BLaER1 treated with 17β-estradiol and CSF1 and Interleukin-3, amounts not matched to agents 10 nM and 100 nM (cell line): ENCODE results near the gene SEMA6A.
A peak's percentile ranks its signal among the peaks of the same experiment; 100 is the strongest.

ENCODE experiments used
- H3K27ac ChIP-seq, 11 experiments: shearing (Covaris generic); formaldehyde crosslinking; 2 replicates each; pipeline ENCODE4 v1.8.1; 2022
- H3K27me3 ChIP-seq, 11 experiments: shearing (Covaris generic); formaldehyde crosslinking; 2 replicates each; pipeline ENCODE4 v1.8.1; 2022
- H3K36me3 ChIP-seq, 11 experiments: shearing (Covaris generic); formaldehyde crosslinking; 2 replicates each; pipeline ENCODE4 v1.8.1; 2022
- H3K4me1 ChIP-seq, 10 experiments: shearing (Covaris generic); formaldehyde crosslinking; 2 replicates each; pipeline ENCODE4 v1.8.1; 2022
- H3K4me2 ChIP-seq, 11 experiments: shearing (Covaris generic); formaldehyde crosslinking; 2 replicates each; pipeline ENCODE4 v1.8.1; 2022
- H3K4me3 ChIP-seq, 10 experiments: shearing (Covaris generic); formaldehyde crosslinking; 2 replicates each; pipeline ENCODE4 v1.8.1; 2022
- H3K9ac ChIP-seq, 11 experiments: shearing (Covaris generic); formaldehyde crosslinking; 2 replicates each; pipeline ENCODE4 v1.8.1; 2022
- H3K9me3 ChIP-seq, 11 experiments: shearing (Covaris generic); formaldehyde crosslinking; replicated peaks in 1 of 11; 2 replicates each; pipeline ENCODE4 v1.8.1; 2022
- H4K20me1 ChIP-seq, 11 experiments: shearing (Covaris generic); formaldehyde crosslinking; 2 replicates each; pipeline ENCODE4 v1.8.1; 2022
- Cebpa-rat ChIP-seq, 11 experiments: shearing (Covaris generic); IDR thresholded peaks; 2 replicates each; pipeline ENCODE4 v1.8.1; 2022

The SEMA6A gene

DNA sequence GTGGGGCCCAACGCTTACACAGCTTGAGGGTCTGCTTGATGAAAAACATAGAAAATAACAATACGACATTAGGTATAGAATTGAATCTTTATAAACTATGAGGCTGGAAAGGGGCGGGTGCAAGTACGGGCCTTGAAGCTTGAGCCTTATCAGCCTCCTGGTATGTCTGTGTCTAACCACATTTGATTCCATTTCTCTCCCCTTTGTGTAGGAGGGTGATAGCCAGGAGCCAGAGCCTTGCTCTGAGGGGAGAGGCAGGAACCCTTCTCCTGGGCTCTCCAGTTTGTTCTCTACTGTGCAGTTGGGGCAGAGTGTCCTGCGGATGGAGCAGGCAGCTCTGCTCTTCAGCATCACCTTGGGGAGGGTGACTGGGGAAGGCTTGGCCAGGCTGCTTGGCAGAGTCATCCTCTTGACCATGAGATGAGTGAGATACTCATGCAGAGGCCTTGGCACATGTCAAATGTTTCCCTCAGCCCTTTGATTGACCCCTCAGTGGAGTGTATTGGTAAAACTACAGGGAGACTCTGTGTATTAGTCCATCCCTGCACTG lies 153.5 kb downstream of the SEMA6A start:
- Histone ChIP-seq H3K27me3 (no peaks in the 10 kb centered on the region), H4K20me1 (no peaks in the 10 kb centered on the region), H3K4me3 (no peak overlapping the region), H3K9me3 (peaks cover 9 to 27% (median 13%) of the 10 kb centered on the region in 11 experiments; a peak in 17 of 22 replicates), H3K36me3 (peaks cover 0 to 15% (median under 1%) of the 10 kb centered on the region in 11 experiments; a peak in 5 of 22 replicates), H3K27ac (no peak overlapping the region), H3K9ac (no peak overlapping the region), H3K4me2 (peak overlapping the region in 1 of 11 experiments; percentile 64; a peak in 1 of 22 replicates), H3K4me1 (peaks cover 0 to 27% (median 15%) of the 10 kb centered on the region in 10 experiments; a peak in 13 of 20 replicates)
- TF ChIP-seq Cebpa-rat (IDR thresholded peaks at IDR 0.05), result no peak

DNA sequence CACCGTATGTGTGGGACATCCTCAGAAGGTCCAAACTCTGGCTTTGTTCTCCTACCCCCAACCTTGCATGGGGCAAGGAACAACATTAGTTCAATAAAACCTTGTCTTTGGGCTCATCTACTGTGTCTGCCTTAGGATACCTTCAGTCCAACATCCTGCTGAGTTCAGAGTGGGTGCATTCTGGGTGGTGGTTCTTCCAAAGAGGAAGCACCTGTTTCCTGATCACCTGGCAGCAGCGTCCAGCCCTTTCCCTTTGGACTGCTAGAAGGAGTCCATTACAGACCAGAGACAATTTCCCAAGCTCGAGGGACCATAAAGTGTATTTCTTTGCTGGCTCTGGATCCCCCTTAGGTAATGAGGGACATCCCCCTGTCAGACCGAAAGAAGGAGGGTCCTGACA lies 154.1 kb downstream of the SEMA6A start:
- H3K9ac ChIP-seq, result no peak overlapping the region
- peaks cover 0 to 27% (median 15%) of the 10 kb centered on the region in 10 experiments; a peak in 13 of 20 replicates for H3K4me1 ChIP-seq
- no peaks in the 10 kb centered on the region for H4K20me1 ChIP-seq
- TF ChIP-seq Cebpa-rat (IDR thresholded peaks at IDR 0.05), result no peak
- peaks cover 0 to 22% (median 0%) of the 10 kb centered on the region in 11 experiments; a peak in 5 of 22 replicates for H3K36me3 ChIP-seq
- H3K9me3 ChIP-seq, result peaks cover 9 to 27% (median 13%) of the 10 kb centered on the region in 11 experiments; a peak in 17 of 22 replicates
- no peak overlapping the region for H3K4me3 ChIP-seq
- H3K4me2 ChIP-seq, result peak overlapping the region in 8 of 11 experiments; percentile 39 to 75 (median 48); a peak in 16 of 22 replicates
- no peaks in the 10 kb centered on the region for H3K27me3 ChIP-seq
- H3K27ac ChIP-seq, result no peak overlapping the region

DNA sequence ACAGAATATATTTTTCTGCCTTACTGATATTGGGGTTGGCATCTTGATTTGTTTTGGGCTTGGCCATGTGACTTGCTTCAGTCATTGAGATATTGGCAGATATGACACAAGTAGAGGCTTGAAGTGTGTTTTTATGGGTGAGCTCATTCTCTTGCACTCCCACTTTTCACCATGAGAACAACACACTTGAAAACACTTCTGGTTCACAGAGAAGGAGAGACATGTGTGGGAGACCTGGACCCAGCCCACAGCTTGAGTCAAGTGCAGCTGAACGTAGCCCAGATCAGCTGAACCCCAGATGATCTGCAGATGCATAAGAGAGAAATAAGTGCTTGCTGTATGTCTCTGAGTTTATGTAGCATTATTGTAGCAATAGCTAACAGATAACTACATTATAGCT lies 155.4 kb downstream of the SEMA6A start:
- Histone ChIP-seq H4K20me1 (no peaks in the 10 kb centered on the region), H3K27ac (no peak overlapping the region), H3K4me1 (peaks cover 0 to 27% (median 15%) of the 10 kb centered on the region in 10 experiments; a peak in 13 of 20 replicates), H3K4me3 (no peak overlapping the region), H3K27me3 (no peaks in the 10 kb centered on the region), H3K9ac (no peak overlapping the region), H3K4me2 (peak overlapping the region in 6 of 11 experiments; percentile 3 to 64 (median 39); a peak in 8 of 22 replicates), H3K36me3 (peaks cover 0 to 22% (median 0%) of the 10 kb centered on the region in 11 experiments; a peak in 5 of 22 replicates), H3K9me3 (peaks cover 9 to 27% (median 13%) of the 10 kb centered on the region in 11 experiments; a peak in 17 of 22 replicates)
- TF ChIP-seq Cebpa-rat (IDR thresholded peaks at IDR 0.05), result no peak

DNA sequence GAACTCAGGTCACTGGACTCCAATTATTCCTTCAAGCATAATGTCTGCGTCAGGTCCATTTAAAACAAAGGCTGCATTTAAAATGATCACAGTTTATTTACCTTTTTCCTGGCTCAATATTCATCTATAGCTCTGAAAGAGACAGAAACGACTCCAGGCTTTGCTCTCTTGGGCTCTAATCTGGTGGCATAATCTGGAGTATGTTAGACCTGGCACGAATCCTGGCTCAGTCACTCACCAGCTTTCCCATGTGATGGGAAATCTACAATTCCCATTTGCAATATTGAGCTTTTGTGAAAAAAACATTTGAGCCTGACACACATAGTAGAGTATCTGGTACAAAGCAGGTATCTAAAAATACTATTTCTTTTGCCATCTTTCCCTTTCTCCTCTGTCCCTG lies 155.8 kb downstream of the SEMA6A start:
- H3K4me2 ChIP-seq, result no peak overlapping the region
- H3K9ac ChIP-seq, result no peak overlapping the region
- H3K36me3 ChIP-seq, result peaks cover 0 to 22% (median 0%) of the 10 kb centered on the region in 11 experiments; a peak in 5 of 22 replicates
- peaks cover 9 to 27% (median 13%) of the 10 kb centered on the region in 11 experiments; a peak in 17 of 22 replicates for H3K9me3 ChIP-seq
- TF ChIP-seq Cebpa-rat (IDR thresholded peaks at IDR 0.05), result no peak
- H3K4me1 ChIP-seq, result peaks cover 0 to 27% (median 15%) of the 10 kb centered on the region in 10 experiments; a peak in 13 of 20 replicates
- H3K4me3 ChIP-seq, result no peak overlapping the region
- H3K27me3 ChIP-seq, result no peaks in the 10 kb centered on the region
- no peaks in the 10 kb centered on the region for H4K20me1 ChIP-seq
- H3K27ac ChIP-seq, result no peak overlapping the region

DNA sequence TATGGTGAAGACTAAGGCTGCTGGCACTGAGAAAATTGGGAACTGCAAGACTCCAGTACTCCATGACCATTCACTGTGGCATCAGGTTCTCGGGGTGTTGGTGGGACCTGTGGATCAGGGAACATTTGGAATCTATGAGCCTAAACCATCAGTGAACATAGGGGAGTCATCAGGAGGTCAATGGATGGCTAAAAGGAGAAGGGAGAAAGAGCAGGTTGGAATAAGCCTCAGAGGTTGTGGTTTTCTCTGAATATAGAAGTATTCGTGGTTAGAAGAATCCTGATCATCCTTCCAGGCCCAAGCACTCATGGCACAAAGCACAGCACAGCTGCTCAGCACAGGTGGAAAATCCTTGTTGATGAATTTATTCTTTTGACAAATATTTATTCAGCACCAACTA lies 156.6 kb downstream of the SEMA6A start:
- no peaks in the 10 kb centered on the region for H3K27me3 ChIP-seq
- H3K4me1 ChIP-seq, result peaks cover 0 to 27% (median 15%) of the 10 kb centered on the region in 10 experiments; a peak in 13 of 20 replicates
- no peak overlapping the region for H3K27ac ChIP-seq
- no peak overlapping the region for H3K4me3 ChIP-seq
- H3K4me2 ChIP-seq, result no peak overlapping the region
- peaks cover 9 to 27% (median 13%) of the 10 kb centered on the region in 11 experiments; a peak in 17 of 22 replicates for H3K9me3 ChIP-seq
- H4K20me1 ChIP-seq, result no peaks in the 10 kb centered on the region
- no peak for TF ChIP-seq Cebpa-rat (IDR thresholded peaks at IDR 0.05)
- peaks cover 0 to 22% (median 5%) of the 10 kb centered on the region in 11 experiments; a peak in 7 of 22 replicates for H3K36me3 ChIP-seq
- no peak overlapping the region for H3K9ac ChIP-seq

DNA sequence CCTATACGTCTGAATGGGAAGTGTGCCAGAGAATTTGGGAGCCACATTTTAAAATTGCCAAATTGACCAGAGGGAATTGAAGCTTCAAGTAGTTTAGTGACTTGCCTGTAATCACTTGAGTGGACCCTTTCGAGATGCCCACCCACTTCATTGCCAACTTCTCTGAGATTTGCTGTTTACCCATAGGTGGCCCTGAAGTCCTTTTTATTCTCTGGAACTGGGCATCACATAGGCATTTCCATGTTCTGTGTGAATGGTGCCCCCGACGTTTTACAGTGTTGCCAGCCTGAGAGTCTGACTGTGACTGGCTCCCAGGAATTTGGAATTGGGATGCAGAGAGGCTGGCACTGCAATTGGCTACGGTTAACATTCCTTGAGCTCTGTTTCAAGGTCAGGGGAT lies 158.6 kb downstream of the SEMA6A start:
- Histone ChIP-seq H3K36me3 (peaks cover 0 to 21% (median 5%) of the 10 kb centered on the region in 11 experiments; a peak in 4 of 22 replicates), H3K9me3 (peaks cover 0 to 10% (median 2%) of the 10 kb centered on the region in 11 experiments; a peak in 13 of 22 replicates), H3K4me1 (peaks cover 0 to 27% (median 15%) of the 10 kb centered on the region in 10 experiments; a peak in 13 of 20 replicates), H3K9ac (no peak overlapping the region), H4K20me1 (no peaks in the 10 kb centered on the region), H3K27me3 (no peaks in the 10 kb centered on the region), H3K27ac (no peak overlapping the region), H3K4me2 (no peak overlapping the region), H3K4me3 (no peak overlapping the region)
- no peak for TF ChIP-seq Cebpa-rat (IDR thresholded peaks at IDR 0.05)

DNA sequence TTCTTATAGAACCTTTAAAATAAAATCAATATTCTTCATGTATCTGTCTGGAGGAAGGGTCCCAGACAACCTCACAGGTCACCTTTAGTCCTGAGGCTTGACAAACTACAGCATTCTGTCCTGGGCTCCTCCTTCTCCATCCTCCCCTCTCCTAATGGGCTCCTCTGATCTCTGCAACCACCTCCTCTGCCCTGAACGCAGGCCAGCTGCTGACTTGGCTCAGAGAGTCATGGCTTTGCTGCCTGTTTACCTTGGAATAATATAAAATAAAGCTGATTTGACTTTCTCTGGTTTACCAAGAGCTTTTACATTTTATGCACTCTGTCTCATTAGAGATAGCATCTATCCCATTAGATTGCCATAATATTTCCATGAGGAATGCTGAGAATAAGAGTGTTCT lies 159.4 kb downstream of the SEMA6A start:
- H3K9me3 ChIP-seq, result peaks cover 0 to 2% (median 0%) of the 10 kb centered on the region in 11 experiments; a peak in 2 of 22 replicates
- no peaks in the 10 kb centered on the region for H4K20me1 ChIP-seq
- H3K4me3 ChIP-seq, result no peak overlapping the region
- H3K27me3 ChIP-seq, result no peaks in the 10 kb centered on the region
- no peak for TF ChIP-seq Cebpa-rat (IDR thresholded peaks at IDR 0.05)
- H3K36me3 ChIP-seq, result peaks cover 0 to 21% (median 5%) of the 10 kb centered on the region in 11 experiments; a peak in 4 of 22 replicates
- no peak overlapping the region for H3K27ac ChIP-seq
- no peak overlapping the region for H3K4me2 ChIP-seq
- H3K9ac ChIP-seq, result no peak overlapping the region
- peaks cover 0 to 19% (median 9%) of the 10 kb centered on the region in 10 experiments; a peak in 12 of 20 replicates for H3K4me1 ChIP-seq

DNA sequence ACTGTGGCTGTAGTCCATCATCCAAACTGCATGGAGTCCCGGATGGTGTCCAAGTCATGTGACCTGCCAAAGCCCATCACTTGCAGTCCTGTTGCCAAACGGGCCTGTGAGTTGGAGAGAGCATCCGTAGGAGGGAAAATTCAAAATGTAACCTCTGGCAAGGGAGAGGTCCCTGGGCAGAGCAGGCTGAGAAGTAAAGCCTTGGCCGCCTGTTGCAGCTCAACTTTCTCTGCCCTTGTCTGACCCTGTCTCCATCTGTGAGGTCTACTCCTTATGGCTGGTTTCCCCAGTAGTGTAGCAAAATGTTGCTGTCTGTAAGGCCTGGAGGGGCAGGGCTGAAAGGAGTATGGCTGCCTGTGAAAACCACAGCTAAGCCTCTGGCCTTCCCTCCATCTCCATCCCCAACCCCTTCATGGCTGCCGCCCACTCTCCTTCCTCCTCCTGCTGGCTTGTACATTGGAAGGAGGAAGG lies 163.5 kb downstream of the SEMA6A start:
- no peak overlapping the region for H3K4me3 ChIP-seq
- H4K20me1 ChIP-seq, result no peaks in the 10 kb centered on the region
- H3K9me3 ChIP-seq, result 0 out of 22 replicates have a peak, but pooled peaks cover 0 to 7% (median 0%) of the 10 kb centered on the region in 11 experiments
- H3K27ac ChIP-seq, result no peak overlapping the region
- no peak for TF ChIP-seq Cebpa-rat (IDR thresholded peaks at IDR 0.05)
- H3K4me2 ChIP-seq, result no peak overlapping the region
- no peak overlapping the region for H3K9ac ChIP-seq
- no peaks in the 10 kb centered on the region for H3K4me1 ChIP-seq
- H3K27me3 ChIP-seq, result no peaks in the 10 kb centered on the region
- peaks cover 0 to 16% (median 4%) of the 10 kb centered on the region in 11 experiments; a peak in 6 of 22 replicates for H3K36me3 ChIP-seq

DNA sequence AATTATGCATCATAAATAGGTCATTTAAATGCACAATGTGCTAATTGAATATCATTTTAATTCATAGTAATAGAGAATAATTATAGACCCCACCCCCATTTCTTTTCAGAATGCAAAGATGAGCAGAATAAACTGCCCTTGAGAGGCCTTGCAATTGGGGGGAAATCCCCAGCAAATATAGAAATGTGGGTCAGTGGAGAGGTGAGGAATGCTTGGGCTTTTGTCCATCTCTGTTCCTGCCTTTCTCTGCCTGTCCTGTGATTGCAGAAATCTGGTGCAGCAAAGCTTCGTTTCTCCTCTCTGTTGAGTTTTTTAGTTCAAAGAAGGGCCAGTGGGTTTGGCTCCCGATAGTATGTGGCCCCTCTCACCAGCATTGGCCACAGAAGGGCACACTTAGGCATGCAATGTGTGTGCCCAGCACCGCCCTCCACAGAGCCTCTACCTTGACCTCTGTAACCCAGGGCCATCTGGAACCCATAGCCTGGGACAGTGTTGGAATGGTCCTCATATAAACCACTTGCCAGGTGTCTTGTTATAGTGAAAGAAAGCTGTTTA lies 164.2 kb downstream of the SEMA6A start:
- no peak for TF ChIP-seq Cebpa-rat (IDR thresholded peaks at IDR 0.05)
- Histone ChIP-seq H3K4me3 (no peak overlapping the region), H3K4me2 (no peak overlapping the region), H3K27ac (no peak overlapping the region), H3K27me3 (no peaks in the 10 kb centered on the region), H4K20me1 (no peaks in the 10 kb centered on the region), H3K9me3 (0 out of 22 replicates have a peak, but pooled peaks cover 0 to 7% (median 0%) of the 10 kb centered on the region in 11 experiments), H3K9ac (no peak overlapping the region), H3K36me3 (peaks cover 0 to 12% (median 0%) of the 10 kb centered on the region in 11 experiments; a peak in 6 of 22 replicates), H3K4me1 (no peaks in the 10 kb centered on the region)
